Activated T-helper 1 cell treated with anti-CD3 and anti-CD28 coated beads, Interleukin-2, amount 50 U/mL, for 16 hours (primary cell): Measurements from ENCODE around the gene SLC17A4.

Source experiments
- DNase-seq, 2 donors: peaks; one replicate each; pipeline ENCODE4 v3.0.0-alpha.2; 2020; ENCODE audit warnings: low read depth in 1 of 2, low spot score in 1 of 2

SLC17A4 gene, protein sequence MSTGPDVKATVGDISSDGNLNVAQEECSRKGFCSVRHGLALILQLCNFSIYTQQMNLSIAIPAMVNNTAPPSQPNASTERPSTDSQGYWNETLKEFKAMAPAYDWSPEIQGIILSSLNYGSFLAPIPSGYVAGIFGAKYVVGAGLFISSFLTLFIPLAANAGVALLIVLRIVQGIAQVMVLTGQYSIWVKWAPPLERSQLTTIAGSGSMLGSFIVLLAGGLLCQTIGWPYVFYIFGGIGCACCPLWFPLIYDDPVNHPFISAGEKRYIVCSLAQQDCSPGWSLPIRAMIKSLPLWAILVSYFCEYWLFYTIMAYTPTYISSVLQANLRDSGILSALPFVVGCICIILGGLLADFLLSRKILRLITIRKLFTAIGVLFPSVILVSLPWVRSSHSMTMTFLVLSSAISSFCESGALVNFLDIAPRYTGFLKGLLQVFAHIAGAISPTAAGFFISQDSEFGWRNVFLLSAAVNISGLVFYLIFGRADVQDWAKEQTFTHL

DNA sequence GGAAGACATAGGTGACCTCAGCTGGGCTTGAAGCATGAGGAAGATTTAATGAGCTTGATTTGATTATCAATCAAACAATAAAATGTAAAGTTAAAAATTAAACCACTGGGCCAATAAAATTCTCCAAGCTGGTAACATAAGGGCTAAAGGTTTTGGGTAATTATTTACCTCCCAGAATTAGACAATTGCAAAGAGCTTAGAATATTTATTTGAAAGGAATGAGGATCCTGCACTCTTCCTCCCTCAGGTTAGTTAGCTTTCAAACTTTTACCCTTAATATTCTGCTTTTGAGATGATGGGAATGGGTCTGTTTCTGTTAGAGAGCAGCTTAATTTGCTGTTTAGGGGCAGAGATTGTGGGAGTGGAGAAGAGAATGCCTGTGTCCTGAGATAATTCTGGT is at the start of gene SLC17A4:
Gene SLC17A4, plus strand, starts transcription at position 208 of the 400 bp plus-strand sequence. CDS start 7,221 bp downstream, outside the sequence.
- no peak for DNase-seq

- no peak for DNase-seq
Measured at GRCh38 chr6:25706314-25707014, 48.1 kb upstream of the SLC17A4 start.

- DNase-seq = no peak
Measured at GRCh38 chr6:25709761-25710160, 44.8 kb upstream of the SLC17A4 start.

- no peak for DNase-seq
Measured at GRCh38 chr6:25710287-25710686, 44.3 kb upstream of the SLC17A4 start.

GRCh38 chr6:25713824-25714223 is 40.7 kb upstream of the SLC17A4 start:
- DNase-seq = no peak

DNA sequence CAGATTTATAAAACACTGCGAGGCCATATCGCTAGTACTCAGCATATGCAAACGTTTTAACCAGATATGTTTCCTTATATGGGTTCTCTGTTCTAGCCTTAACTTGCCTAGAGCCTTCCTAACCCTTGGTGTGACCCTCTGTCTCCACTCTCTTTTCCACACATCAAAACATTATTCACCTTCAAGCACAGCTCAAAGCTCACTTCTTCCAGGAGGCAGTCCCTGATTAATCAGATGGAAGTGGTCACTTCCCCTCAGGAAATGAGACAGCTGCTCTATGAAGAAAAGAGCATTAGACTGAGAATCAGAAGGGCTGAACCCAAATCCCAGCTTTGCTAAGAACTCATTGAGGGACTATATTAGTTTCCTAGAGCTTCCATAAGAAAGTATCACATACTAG is 39.8 kb upstream of the SLC17A4 start:
- DNase-seq = no peak

GRCh38 chr6:25715794-25716193 is 38.7 kb upstream of the SLC17A4 start:
- no peak for DNase-seq

- no peak for DNase-seq
Measured at GRCh38 chr6:25717866-25718740, 36.4 kb upstream of the SLC17A4 start.

DNA sequence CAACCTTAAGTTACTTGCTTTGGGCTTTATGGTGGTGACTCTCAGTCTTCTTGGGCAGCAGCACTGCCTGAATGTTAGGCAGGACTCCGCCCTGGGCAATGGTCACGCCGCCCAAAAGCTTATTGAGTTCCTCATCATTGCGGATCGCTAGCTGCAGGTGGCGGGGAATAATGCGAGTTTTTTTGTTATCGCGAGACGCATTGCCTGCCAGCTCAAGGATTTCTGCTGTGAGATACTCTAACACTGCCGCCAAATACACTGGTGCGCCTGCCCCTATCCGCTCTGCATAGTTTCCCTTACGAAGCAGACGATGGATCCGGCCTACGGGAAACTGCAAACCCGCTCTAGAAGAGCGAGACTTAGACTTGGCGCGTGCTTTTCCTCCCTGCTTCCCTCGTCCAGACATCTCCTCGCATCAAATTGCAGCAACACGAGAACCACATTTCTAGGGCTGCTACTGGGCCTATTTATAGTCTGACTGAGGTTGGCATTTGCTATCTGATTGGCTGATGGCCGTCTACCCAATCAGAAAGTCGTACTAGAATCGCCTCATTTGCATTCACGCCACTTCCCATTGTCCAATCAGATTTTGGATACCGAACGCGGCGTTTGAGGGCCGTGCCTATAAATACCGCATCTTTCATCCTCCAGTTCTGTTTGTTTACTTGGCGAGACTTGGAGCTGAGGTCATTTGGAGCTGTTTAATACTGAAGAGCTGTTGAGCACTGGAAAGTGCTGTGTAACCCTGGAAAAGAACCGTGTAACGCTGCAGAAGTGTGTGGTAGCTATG is 28.2 kb upstream of the SLC17A4 start:
- no peak for DNase-seq

DNA sequence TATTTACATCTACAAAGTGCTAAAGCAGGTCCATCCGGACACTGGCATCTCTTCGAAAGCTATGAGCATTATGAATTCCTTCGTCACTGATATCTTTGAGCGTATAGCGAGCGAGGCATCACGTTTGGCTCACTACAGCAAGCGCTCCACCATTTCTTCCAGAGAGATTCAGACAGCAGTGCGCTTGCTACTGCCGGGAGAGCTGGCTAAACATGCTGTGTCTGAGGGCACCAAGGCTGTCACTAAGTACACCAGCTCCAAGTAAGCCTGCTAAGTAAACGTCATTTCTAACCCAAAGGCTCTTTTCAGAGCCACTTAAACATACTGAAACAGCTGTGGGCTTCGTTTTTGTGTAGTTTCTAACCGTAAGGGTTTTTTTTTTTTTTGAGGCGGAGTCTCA is 27.5 kb upstream of the SLC17A4 start:
- no peak for DNase-seq

DNA sequence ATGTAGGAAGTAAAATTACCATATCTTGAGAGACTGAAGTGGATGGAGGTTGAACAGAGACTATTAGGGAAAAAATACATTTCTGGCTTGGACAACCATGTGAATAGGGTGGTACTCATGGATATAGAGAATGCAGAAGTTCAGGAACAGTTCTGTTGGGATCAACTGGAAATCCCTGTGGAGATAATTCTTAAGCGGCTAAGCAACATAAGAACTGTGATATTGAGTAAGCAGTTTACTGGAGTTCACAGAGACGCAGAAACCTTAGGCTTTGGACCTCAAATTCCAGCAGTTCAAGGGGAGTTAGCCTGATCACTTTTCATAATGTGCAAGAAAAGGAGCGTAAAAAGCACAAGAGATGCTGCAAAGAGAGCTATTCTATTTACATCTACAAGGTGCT is 23.6 kb upstream of the SLC17A4 start:
- no peak for DNase-seq

- no peak for DNase-seq
Measured at GRCh38 chr6:25731721-25732120, 22.8 kb upstream of the SLC17A4 start.

DNA sequence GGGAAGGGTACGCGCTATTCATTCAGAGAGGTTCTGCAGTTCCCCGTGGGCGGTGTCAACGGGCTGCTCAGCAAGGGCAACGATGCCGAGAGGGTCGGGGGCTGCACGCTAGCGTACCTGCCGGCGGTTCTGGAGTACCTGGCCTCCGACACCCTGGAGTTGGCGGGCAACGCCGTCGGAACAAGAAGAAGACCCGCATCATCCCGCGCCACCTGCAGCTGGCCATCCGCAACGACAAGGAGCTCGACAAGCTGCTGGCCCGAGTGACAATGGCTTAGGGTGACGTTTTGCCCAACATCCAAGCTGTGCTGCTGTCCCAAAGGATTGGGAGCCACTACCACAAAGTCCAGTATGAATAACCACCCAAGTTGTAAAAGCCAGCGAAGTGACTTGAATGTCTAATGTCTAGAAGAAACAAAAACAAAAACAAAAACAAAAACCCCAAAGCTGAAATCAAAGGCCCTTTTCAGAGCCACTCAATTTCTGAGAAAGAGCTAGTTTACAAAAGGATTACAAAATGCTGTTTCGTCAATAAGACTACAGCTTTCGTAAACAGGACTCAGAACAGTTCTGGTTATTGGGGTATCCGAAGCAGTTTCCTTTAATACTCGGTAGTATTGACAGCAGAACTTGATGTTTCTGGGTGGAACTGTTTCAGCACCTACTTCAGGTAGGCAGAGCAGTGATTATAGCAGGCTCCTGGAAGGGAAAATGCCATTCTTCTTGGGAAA is 21.9 kb upstream of the SLC17A4 start:
- DNase-seq = no peak

- no peak for DNase-seq
Measured at GRCh38 chr6:25735261-25735660, 19.3 kb upstream of the SLC17A4 start.

GRCh38 chr6:25743868-25744267 is 10.7 kb upstream of the SLC17A4 start:
- no peak for DNase-seq

GRCh38 chr6:25745836-25746235 is 8.7 kb upstream of the SLC17A4 start:
- DNase-seq = no peak

DNA sequence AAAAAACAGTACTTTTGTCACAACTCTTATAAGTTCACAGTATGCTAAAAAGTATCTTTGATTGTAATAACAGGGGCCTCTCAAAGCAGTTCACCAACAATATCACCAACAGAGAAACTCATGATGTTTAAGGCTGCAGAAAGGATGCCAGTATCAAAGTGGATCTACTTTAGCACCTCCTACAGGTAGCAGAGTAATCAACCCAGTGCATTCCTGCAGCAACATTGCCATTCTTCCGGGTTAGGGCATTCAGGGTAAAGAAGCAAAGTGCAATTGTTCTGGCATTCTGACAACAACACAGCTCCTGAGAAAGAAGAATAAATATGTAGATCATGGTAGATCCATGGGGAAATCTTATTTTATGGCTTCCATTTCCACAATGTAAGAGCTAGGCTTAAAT is 7.6 kb upstream of the SLC17A4 start:
- no peak for DNase-seq

- no peak for DNase-seq
Measured at GRCh38 chr6:25747477-25747876, 7.1 kb upstream of the SLC17A4 start.

DNA sequence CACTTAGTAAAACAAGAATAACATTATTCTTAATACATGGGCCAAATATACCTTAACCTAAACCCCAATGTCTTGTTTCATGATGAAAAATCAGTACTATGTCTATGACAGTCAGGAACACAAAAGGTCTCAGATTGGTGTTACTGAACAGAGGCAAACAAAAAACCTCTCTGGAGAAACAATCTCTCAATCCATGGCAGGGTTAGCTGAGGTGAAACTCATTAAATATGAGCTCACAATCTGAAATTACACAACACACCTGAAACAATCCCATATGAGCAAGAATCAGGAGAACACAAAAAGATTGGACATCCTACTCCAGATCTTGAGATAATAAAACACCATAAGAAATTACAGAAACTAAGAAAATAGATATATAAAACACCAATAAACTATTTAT is 6.5 kb upstream of the SLC17A4 start:
- DNase-seq = no peak
